NCI-H774 (cell line): ENCODE measurements around the gene LMOD3.

ENCODE experiments used
- DNase-seq: peaks from one replicate; lab custom pipeline; 2025; lab: John Stamatoyannopoulos, UW

Gene LMOD3

DNA sequence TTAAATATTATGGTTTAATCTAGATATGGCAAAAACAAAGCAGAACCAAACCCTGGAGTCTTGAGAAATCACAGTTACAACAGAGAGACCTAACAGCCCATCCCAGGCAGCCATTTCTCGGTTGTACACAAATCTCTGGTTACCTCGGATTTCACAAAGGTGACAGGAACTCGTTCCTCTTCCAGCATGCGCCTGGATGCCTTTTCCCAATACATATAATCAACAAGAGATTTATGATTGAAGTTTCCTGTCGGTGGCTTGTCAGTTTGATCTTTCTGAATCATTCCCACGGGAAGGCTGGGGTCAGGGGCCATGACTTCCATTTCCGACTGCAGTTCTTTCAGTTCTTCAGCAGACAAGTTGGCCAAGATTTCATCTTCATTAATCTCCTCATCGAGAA lies 445 bp downstream of the LMOD3 start:
- DNase-seq = no peak

GRCh38 chr3:69121513-69121912 lies 882 bp downstream of the LMOD3 start:
- no peak for DNase-seq

GRCh38 chr3:69120879-69121464 lies 1.4 kb downstream of the LMOD3 start:
- DNase-seq = peak; percentile 30

DNA sequence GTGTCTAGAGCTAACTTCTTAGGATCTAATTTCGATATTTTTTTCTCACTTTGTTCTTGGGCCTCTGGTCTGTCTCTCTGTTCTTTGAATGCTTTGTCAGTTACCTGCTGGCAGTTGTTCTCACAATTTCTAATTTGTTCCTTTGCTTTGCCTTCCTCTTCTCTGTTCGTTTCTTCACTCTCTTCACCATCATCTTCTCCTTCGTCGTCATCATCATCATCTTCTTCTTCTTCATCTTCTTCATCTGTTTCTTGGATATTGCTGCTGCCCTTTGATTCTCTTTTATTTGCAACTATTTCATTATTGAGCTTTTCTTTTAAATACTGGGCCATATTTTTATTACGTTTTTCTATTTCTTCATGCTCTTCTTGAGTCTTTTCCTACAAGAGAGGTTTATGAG lies 2.7 kb downstream of the LMOD3 start:
- no peak for DNase-seq

GRCh38 chr3:69119138-69119537 lies 3.3 kb downstream of the LMOD3 start:
- DNase-seq = no peak

DNA sequence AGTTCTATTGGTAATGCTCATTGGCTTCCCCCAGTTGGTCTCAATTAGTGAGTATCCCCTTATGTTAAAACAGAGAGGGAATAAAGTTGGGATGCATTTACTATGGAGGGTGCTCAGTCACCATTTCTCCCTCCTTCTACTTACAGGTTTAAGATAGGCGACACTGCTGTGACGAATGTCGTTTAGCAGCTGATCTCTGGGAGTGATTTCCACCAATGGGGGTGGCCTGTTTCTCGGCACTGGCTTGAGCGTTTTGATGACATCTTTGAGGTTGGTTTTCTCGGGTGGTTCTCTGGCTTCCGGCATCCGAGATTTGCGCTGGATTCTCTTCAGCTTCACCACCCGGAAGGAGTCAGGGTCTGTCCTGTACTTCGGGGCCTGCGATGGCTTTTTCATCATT lies 3.8 kb downstream of the LMOD3 start:
- DNase-seq = no peak

GRCh38 chr3:69116897-69117296 lies 5.5 kb downstream of the LMOD3 start:
- DNase-seq = peak; percentile 28

DNA sequence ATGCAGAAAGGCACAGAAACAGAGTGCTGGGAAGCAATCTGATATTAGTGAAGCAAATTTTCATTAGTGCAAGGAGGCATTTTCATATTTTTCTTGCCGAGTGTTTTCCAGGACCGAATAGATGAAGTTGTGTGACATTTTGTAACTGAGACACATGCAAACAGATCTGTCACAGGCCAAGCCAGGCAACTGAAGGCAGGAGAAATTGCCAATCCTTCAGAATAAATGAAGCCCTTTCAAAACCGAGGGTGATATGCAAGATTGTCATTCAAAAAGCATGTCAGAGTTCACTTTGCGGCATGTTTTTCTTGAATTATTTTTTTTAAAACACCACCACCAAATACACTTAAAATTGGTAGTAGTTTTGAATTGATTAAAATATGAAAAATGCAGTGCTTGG lies 6.2 kb downstream of the LMOD3 start:
- DNase-seq = no peak

DNA sequence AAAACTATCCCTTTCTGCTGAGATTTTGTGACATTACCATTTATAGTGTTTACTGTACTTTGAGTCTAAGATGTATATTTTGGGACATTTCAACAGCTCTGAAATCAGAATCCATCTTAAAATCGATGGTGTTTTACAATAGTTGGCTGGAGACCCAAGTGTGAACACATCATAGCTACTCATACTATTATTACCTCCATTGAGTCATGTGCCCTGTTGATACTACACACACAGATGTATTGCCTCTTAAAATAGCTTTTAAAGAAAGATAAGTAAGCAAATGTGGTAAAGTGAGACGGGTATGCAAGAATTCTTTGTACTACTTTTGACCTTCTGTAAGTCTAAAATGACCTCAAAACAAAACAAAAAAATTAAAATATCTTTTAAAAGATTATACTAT lies 6.7 kb downstream of the LMOD3 start:
- DNase-seq = no peak

DNA sequence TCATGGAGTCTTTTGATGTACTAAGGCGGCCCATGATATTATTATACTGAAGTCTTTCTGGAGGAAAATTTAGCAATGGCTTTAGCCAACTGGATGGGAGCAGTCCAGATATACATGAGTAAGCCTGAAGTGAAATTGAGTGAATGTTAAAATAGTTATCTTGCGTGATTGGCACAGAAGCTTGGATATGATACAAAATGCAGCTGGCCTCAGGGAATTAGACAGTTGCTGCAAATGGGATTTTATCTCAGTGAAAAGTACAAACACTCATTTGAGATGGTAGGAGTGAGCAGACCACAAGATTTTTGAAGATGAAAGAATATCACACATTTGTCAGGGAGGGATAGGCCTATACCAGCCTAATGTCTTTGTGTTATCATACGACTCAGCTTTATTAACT lies 8.9 kb downstream of the LMOD3 start:
- no peak for DNase-seq

DNA sequence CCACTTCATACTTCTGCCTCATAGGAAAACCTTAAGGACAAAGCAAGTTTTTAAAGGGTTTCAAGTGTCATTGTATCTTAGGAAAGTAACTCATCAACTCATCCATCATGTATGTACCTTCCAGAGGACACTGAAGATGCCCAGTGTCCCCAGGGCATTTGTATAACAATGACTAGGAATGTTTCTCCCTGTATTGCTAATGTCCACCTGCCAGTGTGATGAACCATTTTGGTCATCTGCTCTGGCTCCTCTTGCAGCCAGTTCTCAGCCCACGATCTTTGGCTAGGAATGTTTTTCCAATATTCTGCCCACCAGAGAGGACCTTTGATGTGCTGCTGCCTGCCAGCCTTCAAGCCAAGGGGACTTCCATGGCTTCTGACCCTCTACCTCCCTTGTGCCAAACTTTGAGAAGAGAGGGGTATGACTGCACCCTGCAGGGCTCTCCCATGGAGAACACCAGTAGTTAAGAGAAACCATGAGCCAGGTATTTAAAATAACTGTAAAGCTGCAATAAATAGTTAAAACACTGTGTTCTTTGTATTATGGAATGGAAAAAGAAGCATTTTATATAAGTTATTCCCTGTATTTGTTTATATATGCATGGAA lies 11.4 kb downstream of the LMOD3 start:
- no peak for DNase-seq

GRCh38 chr3:69108811-69109210 lies 13.6 kb downstream of the LMOD3 start:
- no peak for DNase-seq

- DNase-seq = no peak
Observed at GRCh38 chr3:69107841-69108240, 14.6 kb downstream of the LMOD3 start.

- DNase-seq = no peak
Observed at GRCh38 chr3:69105320-69105719, 17.1 kb downstream of the LMOD3 start.

DNA sequence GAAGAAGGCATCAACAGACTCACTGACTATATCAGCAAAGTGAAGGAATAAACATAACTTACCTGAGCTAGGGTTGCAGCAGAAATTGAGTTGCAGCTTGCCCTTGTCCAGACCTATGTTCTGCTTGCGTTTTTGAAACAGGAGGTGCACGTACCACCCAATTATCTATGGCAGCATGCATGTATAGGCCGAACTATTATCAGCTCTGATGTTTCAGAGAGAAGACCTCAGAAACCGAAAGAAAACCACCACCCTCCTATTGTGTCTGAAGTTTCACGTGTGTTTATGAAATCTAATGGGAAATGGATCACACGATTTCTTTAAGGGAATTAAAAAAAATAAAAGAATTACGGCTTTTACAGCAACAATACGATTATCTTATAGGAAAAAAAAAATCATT lies 17.8 kb downstream of the LMOD3 start:
- DNase-seq = no peak

DNA sequence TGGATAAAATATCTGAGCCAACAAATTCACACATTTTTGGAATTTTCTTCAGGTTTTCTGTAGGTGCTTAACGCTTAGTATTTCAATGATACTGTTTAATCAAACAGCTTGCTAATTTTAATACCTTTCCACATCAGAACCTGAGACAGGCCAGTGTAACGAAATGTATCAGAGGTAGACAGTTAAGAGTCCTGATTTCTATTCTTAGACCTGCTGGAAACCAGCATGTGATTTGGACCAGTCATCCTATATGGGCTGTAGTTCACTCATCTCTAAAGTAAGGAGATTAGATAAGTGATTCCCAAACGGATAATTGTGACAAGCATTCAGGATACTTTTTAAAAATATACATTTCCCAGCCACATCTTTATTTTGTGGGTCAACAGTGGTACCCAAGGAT lies 19.3 kb downstream of the LMOD3 start:
- no peak for DNase-seq

- no peak for DNase-seq
Observed at GRCh38 chr3:69102384-69102783, 20.0 kb downstream of the LMOD3 start.

- no peak for DNase-seq
Observed at GRCh38 chr3:69099576-69099975, 22.8 kb downstream of the LMOD3 start.

GRCh38 chr3:69097407-69098086 lies 24.8 kb downstream of the LMOD3 start:
- no peak for DNase-seq

DNA sequence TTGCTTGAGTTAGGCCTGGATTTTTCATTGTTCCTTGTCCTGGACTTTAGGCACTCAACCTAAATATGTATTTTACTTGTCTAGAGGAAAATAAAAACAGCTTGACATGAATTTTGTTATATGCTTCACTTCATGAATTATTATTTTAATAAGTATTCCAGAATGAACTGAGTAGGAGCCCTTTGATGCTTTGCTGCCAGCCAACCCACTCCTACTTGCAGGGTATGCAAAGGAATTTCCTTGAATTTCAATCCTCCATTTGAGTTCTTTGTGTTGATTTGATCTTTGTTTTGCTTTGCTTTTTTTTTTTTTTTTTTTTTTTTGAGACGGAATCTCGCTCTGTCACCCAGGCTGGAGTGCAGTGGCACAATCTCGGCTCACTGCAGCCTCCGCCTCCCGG lies 26.1 kb downstream of the LMOD3 start:
- DNase-seq = no peak

DNA sequence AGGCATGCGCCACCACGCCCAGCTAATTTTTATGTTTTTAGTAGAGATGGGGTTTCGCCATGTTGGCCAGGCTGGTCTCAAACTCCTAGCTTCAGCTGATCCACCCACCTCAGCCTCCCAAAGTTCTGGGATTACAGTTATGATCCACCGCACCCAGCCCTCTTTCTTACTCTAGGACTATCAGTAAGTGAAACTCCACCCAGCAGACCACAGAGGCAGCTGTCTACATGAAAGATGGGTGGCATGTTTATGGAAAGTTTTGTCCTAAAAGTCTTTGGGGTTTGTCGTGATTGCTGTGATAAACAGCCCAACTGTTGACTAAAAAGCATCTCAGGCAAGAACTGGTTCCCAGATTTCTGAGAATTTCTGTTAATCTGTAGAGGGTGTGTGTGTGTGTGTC lies 26.8 kb downstream of the LMOD3 start:
- no peak for DNase-seq

- DNase-seq = no peak
Observed at GRCh38 chr3:69094467-69095205, 27.8 kb downstream of the LMOD3 start.

DNA sequence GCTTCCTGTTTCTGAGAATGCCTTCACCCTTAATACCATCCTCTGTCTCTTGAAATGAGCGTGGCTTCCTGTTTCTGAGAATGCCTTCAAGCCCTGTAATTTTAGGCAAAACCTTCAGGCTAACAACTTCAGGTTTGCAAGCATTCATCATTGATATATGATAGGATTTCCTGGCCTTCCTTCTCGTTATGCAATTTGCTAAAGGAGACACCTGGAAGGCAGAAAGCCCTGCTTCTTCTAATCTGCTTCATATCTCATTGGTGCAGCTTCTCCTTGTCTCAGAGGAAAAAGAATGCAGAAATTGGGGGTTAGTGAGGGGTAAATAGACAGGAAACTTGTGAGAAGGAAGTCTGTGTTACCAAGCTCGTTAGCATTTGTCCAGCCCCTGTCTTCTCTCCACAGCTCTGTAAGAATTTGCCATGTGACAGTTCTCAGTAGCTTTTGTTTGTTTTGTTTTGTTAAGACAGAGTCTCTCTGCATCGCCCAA lies 30.3 kb downstream of the LMOD3 start:
- no peak for DNase-seq
